Measurements from ENCODE around the gene OR6K6.

DNA sequence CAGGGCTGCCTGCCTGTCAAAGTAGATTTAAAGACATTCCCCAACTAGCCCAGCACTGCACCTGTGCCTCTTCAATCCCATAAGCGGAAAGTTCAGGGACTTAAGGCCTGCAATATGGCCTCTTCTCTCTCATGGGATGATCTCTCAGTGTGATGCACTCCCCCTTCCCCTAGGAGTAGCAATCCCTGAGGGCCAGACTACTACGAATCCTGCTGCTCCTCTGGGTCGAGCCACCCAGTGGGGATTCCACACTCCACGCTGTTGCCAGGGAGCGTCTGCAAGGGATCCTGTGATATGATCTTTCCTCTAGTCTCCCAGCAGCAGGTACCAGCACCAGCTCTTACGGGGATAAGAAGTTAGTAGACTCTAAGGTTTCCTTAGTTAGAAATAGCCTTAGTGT, 39.7 kb downstream of the OR6K6 start:
- TF ChIP-seq, protein P1, sequence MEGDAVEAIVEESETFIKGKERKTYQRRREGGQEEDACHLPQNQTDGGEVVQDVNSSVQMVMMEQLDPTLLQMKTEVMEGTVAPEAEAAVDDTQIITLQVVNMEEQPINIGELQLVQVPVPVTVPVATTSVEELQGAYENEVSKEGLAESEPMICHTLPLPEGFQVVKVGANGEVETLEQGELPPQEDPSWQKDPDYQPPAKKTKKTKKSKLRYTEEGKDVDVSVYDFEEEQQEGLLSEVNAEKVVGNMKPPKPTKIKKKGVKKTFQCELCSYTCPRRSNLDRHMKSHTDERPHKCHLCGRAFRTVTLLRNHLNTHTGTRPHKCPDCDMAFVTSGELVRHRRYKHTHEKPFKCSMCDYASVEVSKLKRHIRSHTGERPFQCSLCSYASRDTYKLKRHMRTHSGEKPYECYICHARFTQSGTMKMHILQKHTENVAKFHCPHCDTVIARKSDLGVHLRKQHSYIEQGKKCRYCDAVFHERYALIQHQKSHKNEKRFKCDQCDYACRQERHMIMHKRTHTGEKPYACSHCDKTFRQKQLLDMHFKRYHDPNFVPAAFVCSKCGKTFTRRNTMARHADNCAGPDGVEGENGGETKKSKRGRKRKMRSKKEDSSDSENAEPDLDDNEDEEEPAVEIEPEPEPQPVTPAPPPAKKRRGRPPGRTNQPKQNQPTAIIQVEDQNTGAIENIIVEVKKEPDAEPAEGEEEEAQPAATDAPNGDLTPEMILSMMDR (IDR thresholded peaks at IDR 0.05): no peak
- TF ChIP-seq POLR2A (IDR thresholded peaks at IDR 0.05): no peak

All from uterus (tissue), 2 donors.